GM12891 (cell line): ENCODE results near the gene ADCY5.

Experiments
- PAX5 ChIP-seq: IDR thresholded peaks from 2 replicates; pipeline ENCODE4 v1.6.1; 2011; ENCODE audit warnings: low read length, moderate library complexity, mild to moderate bottlenecking; ENCODE audit not compliant: insufficient read depth, severe bottlenecking
- POLR2A ChIP-seq: IDR thresholded peaks from 2 replicates; pipeline ENCODE4 v1.6.1; 2011; ENCODE audit warnings: low read depth, low read length, control low read depth
- POLR2AphosphoS5 ChIP-seq: IDR thresholded peaks from 2 replicates; pipeline ENCODE4 v1.6.1; 2011; ENCODE audit warnings: low read depth, low read length, control low read depth
- POU2F2 ChIP-seq: IDR thresholded peaks from 2 replicates; pipeline ENCODE4 v1.6.1; 2011; ENCODE audit warnings: low read depth, mild to moderate bottlenecking, control low read depth, low read length, moderate library complexity
- SPI1 ChIP-seq: IDR thresholded peaks from 2 replicates; pipeline ENCODE4 v1.6.1; 2011; ENCODE audit warnings: low read depth, low read length, control low read depth
- TAF1 ChIP-seq: IDR thresholded peaks from 2 replicates; pipeline ENCODE4 v1.6.1; 2011; ENCODE audit warnings: low read depth, low read length, control low read depth

DNA sequence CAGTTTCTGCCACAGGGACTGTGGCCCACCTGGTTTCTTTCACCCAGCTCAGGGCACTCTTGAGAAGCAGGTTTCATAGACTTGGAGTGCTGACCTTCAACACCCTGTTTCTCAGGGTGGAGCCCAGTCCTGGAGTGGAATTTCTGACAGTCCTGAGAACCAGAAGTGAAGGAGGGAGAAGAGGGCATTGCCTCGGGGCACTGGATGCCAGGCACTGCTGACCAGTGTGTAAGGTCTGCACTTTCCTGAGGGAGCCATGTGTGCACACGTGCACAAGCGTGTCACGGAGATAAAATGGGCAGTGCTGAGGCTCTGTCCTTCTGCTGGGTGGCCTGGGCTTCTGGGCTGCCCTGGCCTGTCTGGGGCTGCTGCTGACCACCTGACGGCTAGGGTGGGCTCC is 128.7 kb downstream of the ADCY5 start:
- TF ChIP-seq POLR2AphosphoS5 (no peak), TAF1 (no peak), POLR2A (no peak), PAX5 (no peak), POU2F2 (no peak), SPI1 (no peak)
